ENCODE measurements around the gene GNAO1.

Gene GNAO1

GRCh38 chr16:56353054-56353921, 162.0 kb downstream of the GNAO1 start:
- DNase-seq = peak; percentile 16

- peak; percentile 18 for DNase-seq
Observed at GRCh38 chr16:56354016-56354415, 162.7 kb downstream of the GNAO1 start.

GRCh38 chr16:56354746-56355145, 163.5 kb downstream of the GNAO1 start:
- DNase-seq = peak; percentile 19

GRCh38 chr16:56355221-56355620, 163.9 kb downstream of the GNAO1 start:
- DNase-seq = peak; percentile 25

GRCh38 chr16:56355786-56356275, 164.5 kb downstream of the GNAO1 start:
- peak; percentile 16 for DNase-seq

GRCh38 chr16:56356276-56357240, 165.3 kb downstream of the GNAO1 start:
- DNase-seq = peak; percentile 69

GRCh38 chr16:56357241-56357764, 166.0 kb downstream of the GNAO1 start:
- DNase-seq = peak; percentile 27

- DNase-seq = peak; percentile 28
Observed at GRCh38 chr16:56357765-56358322, 166.6 kb downstream of the GNAO1 start.

- DNase-seq = no peak
Observed at GRCh38 chr16:56360117-56361008, 169.1 kb downstream of the GNAO1 start.

GRCh38 chr16:56362057-56362655, 170.9 kb downstream of the GNAO1 start:
- no peak for DNase-seq

- DNase-seq = no peak
Observed at GRCh38 chr16:56362706-56363105, 171.4 kb downstream of the GNAO1 start.

- no peak for DNase-seq
Observed at GRCh38 chr16:56363181-56363716, 172.0 kb downstream of the GNAO1 start.

- no peak for DNase-seq
Observed at GRCh38 chr16:56363781-56364565, 172.7 kb downstream of the GNAO1 start.

GRCh38 chr16:56364865-56365264, 173.6 kb downstream of the GNAO1 start:
- DNase-seq = no peak

GRCh38 chr16:56365552-56365951, 174.3 kb downstream of the GNAO1 start:
- DNase-seq = no peak

GRCh38 chr16:56366945-56367344, 175.7 kb downstream of the GNAO1 start:
- no peak for DNase-seq

- DNase-seq = no peak
Observed at GRCh38 chr16:56367764-56368163, 176.5 kb downstream of the GNAO1 start.

- no peak for DNase-seq
Observed at GRCh38 chr16:56368545-56368944, 177.3 kb downstream of the GNAO1 start.

GRCh38 chr16:56369202-56369601, 177.9 kb downstream of the GNAO1 start:
- DNase-seq = no peak
